A673 (cell line): ENCODE data around the gene CALN1. TPM values are rescaled to one million over a fixed set of nuclear protein-coding genes. Genes with fewer than 3 reads are reported as not detected.

Experiments used
- BruUV-seq: library from RNA; stranded (reverse); fragments of 400-500 nt; replicated peaks from 2 replicates; lab custom pipeline; 2021; lab: Mats Ljungman, UMichigan
- CTCF ChIA-PET: fragments of 300-600 bp; sonication (Branson Sonifier 250); formaldehyde crosslinking; loops from one replicate; lab custom pipeline; 2022; ENCODE audit warnings: antibody characterized with exemption; lab: Charles Lee
- POLR2A ChIA-PET: fragments of 300-600 bp; sonication (Branson Sonifier 250); formaldehyde crosslinking; loops from one replicate; lab custom pipeline; 2022; ENCODE audit warnings: antibody characterized with exemption; ENCODE audit not compliant: low non-redundant PET; lab: Charles Lee
- DNase-seq: peaks from one replicate; pipeline ENCODE4 v3.0.0-alpha.2; 2015; ENCODE audit warnings: low spot score
- H3K27ac ChIP-seq: fragments of 200-600 bp; sonication (generic); 2 replicates; pipeline ENCODE4 v1.5.1; 2016; ENCODE audit warnings: mixed run types, low read depth, mild to moderate bottlenecking, mixed read lengths, antibody characterized with exemption, low read length; ENCODE audit not compliant: poor library complexity, severe bottlenecking
- H3K27me3 ChIP-seq: fragments of 200-600 bp; sonication (generic); replicated peaks from 2 replicates; pipeline ENCODE4 v1.6.1; 2017; ENCODE audit warnings: mixed run types, low read depth, mild to moderate bottlenecking, mixed read lengths, antibody characterized with exemption, low read length; ENCODE audit not compliant: insufficient read depth, poor library complexity
- H3K36me3 ChIP-seq: fragments of 200-600 bp; sonication (generic); 2 replicates; pipeline ENCODE4 v1.6.1; 2016; ENCODE audit warnings: mixed run types, mild to moderate bottlenecking, mixed read lengths, antibody characterized with exemption, low read length; ENCODE audit not compliant: insufficient read depth, poor library complexity, severe bottlenecking
- H3K4me1 ChIP-seq: fragments of 200-600 bp; sonication (generic); 2 replicates; pipeline ENCODE4 v1.6.1; 2017; ENCODE audit warnings: mixed run types, mild to moderate bottlenecking, mixed read lengths, antibody characterized with exemption, low read length; ENCODE audit not compliant: insufficient read depth, poor library complexity, severe bottlenecking
- H3K4me3 ChIP-seq: fragments of 200-600 bp; sonication (generic); 2 replicates; pipeline ENCODE4 v1.5.1; 2016; ENCODE audit warnings: low read depth, mixed run types, mild to moderate bottlenecking, mixed read lengths, low read length; ENCODE audit not compliant: poor library complexity, severe bottlenecking
- H3K9me3 ChIP-seq: fragments of 200-600 bp; sonication (generic); 2 replicates; pipeline ENCODE4 v1.6.1; 2016; ENCODE audit warnings: mixed run types, low read depth, mild to moderate bottlenecking, mixed read lengths, antibody characterized with exemption, low read length; ENCODE audit not compliant: poor library complexity, severe bottlenecking
- EZH2 ChIP-seq: fragments of 200-600 bp; sonication (generic); IDR thresholded peaks from 2 replicates; pipeline ENCODE4 v1.6.1; 2017; ENCODE audit warnings: borderline replicate concordance, low read depth, mild to moderate bottlenecking, mixed read lengths, antibody characterized with exemption, low read length; ENCODE audit not compliant: poor library complexity, severe bottlenecking
- intact Hi-C: fragments of 100-400 bp; cut with micrococcal nuclease; formaldehyde crosslinking; loops from one replicate; pipeline ENCODE4 v1.10.0; 2022; ENCODE audit not compliant: unreplicated experiment
- total RNA-seq: library from RNA; stranded (reverse); gene quantifications from 2 replicates; pipeline ENCODE4 v1.2.3, GENCODE V29; 2021
- TF ChIP-seq, protein P1 (sequence below): fragments of 300-800, 200-600 bp; sonication (generic); conservative IDR thresholded peaks from 2 replicates; pipeline ENCODE4 v1.5.1; 2017; ENCODE audit warnings: low read depth, mild to moderate bottlenecking, antibody characterized with exemption, low read length, moderate library complexity, mixed read lengths

Gene CALN1
- total RNA-seq, 1 experiment from 2014 or later, result not detected

DNA sequence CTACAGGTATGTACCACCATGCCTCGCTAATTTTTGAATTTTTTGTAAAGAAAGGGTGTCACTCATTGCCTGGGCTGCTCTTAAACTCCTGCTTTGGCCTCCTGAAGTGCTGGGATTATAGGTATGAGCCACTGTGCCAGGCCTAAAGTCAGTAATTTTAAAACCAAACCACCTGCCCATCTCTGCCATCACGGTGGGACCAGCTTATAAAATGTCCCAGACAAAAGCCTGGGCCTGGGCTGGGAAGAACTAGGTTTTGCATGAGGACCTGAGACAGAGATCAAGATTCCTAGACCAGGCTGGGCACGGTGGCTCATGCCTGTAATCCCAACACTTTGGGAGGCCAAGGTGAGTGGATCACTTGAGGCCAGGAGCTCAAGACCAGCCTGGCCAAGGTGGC lies 395.6 kb downstream of the CALN1 start:
- ChIA-PET POLR2A (no interaction called here), CTCF (no interaction called here)
- Histone ChIP-seq H3K4me3 (no peak overlapping the region), H3K9me3 (peaks cover 9% of the 10 kb centered on the region), H3K27me3 (no peaks in the 10 kb centered on the region), H3K27ac (no peak overlapping the region), H3K36me3 (no peaks in the 10 kb centered on the region), H3K4me1 (no peaks in the 10 kb centered on the region)
- TF ChIP-seq EZH2, result no peak
- TF ChIP-seq, protein P1, sequence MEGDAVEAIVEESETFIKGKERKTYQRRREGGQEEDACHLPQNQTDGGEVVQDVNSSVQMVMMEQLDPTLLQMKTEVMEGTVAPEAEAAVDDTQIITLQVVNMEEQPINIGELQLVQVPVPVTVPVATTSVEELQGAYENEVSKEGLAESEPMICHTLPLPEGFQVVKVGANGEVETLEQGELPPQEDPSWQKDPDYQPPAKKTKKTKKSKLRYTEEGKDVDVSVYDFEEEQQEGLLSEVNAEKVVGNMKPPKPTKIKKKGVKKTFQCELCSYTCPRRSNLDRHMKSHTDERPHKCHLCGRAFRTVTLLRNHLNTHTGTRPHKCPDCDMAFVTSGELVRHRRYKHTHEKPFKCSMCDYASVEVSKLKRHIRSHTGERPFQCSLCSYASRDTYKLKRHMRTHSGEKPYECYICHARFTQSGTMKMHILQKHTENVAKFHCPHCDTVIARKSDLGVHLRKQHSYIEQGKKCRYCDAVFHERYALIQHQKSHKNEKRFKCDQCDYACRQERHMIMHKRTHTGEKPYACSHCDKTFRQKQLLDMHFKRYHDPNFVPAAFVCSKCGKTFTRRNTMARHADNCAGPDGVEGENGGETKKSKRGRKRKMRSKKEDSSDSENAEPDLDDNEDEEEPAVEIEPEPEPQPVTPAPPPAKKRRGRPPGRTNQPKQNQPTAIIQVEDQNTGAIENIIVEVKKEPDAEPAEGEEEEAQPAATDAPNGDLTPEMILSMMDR, result no peak
- DNase-seq, result no peak
- intact Hi-C loops, result no loop called here
- no TSS peak for BruUV-seq

DNA sequence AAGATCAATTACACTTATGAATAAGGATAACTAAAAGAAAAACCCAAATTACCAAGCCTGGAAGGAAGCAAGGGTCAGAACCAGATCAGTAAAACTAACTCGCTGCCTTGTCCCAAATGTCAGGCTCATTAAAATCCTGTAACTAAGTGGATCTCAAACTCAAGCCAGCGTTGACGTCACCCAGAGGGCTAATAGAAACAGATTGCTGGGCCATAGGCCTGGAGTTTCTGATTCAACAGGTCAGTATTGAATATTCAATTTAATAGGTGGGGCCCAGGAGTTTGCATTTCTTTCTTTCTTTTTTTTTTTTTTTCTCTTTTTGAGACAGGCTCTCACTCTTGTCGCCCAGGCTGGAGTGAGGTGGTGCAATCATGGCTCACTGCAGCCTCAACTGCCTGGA lies 397.0 kb downstream of the CALN1 start:
- no peaks in the 10 kb centered on the region for H3K27me3 ChIP-seq
- intact Hi-C loops, result no loop called here
- no TSS peak for BruUV-seq
- TF ChIP-seq, protein P1, result no peak
- TF ChIP-seq EZH2, result no peak
- ChIA-PET POLR2A (no interaction called here), CTCF (no interaction called here)
- H3K4me1 ChIP-seq, result no peaks in the 10 kb centered on the region
- no peak overlapping the region for H3K27ac ChIP-seq
- peaks cover 9% of the 10 kb centered on the region for H3K9me3 ChIP-seq
- H3K4me3 ChIP-seq, result no peak overlapping the region
- H3K36me3 ChIP-seq, result no peaks in the 10 kb centered on the region
- no peak for DNase-seq

- Histone ChIP-seq H3K36me3 (no peaks in the 10 kb centered on the region), H3K27ac (no peak overlapping the region), H3K27me3 (no peaks in the 10 kb centered on the region), H3K4me1 (no peaks in the 10 kb centered on the region), H3K9me3 (peaks cover 15% of the 10 kb centered on the region), H3K4me3 (no peak overlapping the region)
- ChIA-PET POLR2A (no interaction called here), CTCF (no interaction called here)
- no TSS peak for BruUV-seq
- no peak for TF ChIP-seq EZH2
- TF ChIP-seq, protein P1, result no peak
- intact Hi-C loops, result no loop called here
- no peak for DNase-seq
Observed at GRCh38 chr7:72007018-72007417, 405.1 kb downstream of the CALN1 start.
